ENCODE results near the gene CHST12.

The CHST12 gene

DNA sequence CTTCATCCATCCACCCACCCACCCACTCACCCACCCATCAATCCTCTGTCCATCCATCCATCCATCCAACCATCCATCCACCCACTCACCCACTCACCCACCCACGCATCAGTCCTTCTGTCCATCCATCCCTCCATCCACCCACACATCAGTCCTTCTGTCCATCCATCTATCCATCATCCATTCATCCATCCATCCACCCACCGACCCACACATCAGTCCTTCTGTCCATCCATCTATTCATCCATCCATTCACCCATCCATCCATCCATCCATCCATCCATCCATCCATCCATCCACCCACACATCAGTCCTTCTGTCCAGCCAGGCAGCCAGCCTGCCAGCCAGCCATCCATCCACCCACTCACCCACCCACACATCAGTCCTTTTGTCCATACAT, 88.6 kb downstream of the CHST12 start:
- no peak for DNase-seq (ENCODE audit: insufficient read length, low spot score)
- no peak for FAIRE-seq

GRCh38 chr7:2493205-2494164, 90.1 kb downstream of the CHST12 start:
- TF ChIP-seq TAF1 (IDR thresholded peaks at IDR 0.05; ENCODE audit: low read depth, low read length) (no peak), SPI1 (IDR thresholded peaks at IDR 0.05; ENCODE audit: low read depth, low read length) (no peak)
- FAIRE-seq (no peak), DNase-seq (ENCODE audit: insufficient read length, low spot score) (no peak)

More for the DNA sequence above, 88.6 kb downstream of the CHST12 start:
- no peak for TF ChIP-seq SPI1 (IDR thresholded peaks at IDR 0.05; ENCODE audit: low read depth, low read length)
- no peak for TF ChIP-seq POLR2A (IDR thresholded peaks at IDR 0.05; ENCODE audit: low read depth, low read length)
- TF ChIP-seq PAX5 (IDR thresholded peaks at IDR 0.05; ENCODE audit: insufficient read depth, low read length, severe bottlenecking), result no peak
- no peak for TF ChIP-seq POLR2AphosphoS5 (IDR thresholded peaks at IDR 0.05; ENCODE audit: low read depth, low read length)
- no peak for TF ChIP-seq TAF1 (IDR thresholded peaks at IDR 0.05; ENCODE audit: low read depth, low read length)
- no peak for TF ChIP-seq POU2F2 (IDR thresholded peaks at IDR 0.05; ENCODE audit: low read depth, low read length)

GRCh38 chr7:2494191-2495130, 91.0 kb downstream of the CHST12 start:
- TF ChIP-seq PAX5 (IDR thresholded peaks at IDR 0.05; ENCODE audit: insufficient read depth, low read length, severe bottlenecking) (no peak), SPI1 (IDR thresholded peaks at IDR 0.05; ENCODE audit: low read depth, low read length) (no peak), POLR2A (IDR thresholded peaks at IDR 0.05; ENCODE audit: low read depth, low read length) (no peak), POLR2AphosphoS5 (IDR thresholded peaks at IDR 0.05; ENCODE audit: low read depth, low read length) (no peak), POU2F2 (IDR thresholded peaks at IDR 0.05; ENCODE audit: low read depth, low read length) (no peak), TAF1 (IDR thresholded peaks at IDR 0.05; ENCODE audit: low read depth, low read length) (no peak)
- FAIRE-seq, result no peak
- DNase-seq (ENCODE audit: insufficient read length, low spot score), result no peak

- TF ChIP-seq POLR2AphosphoS5 (IDR thresholded peaks at IDR 0.05; ENCODE audit: low read depth, low read length) (no peak), POLR2A (IDR thresholded peaks at IDR 0.05; ENCODE audit: low read depth, low read length) (no peak), SPI1 (IDR thresholded peaks at IDR 0.05; ENCODE audit: low read depth, low read length) (no peak), TAF1 (IDR thresholded peaks at IDR 0.05; ENCODE audit: low read depth, low read length) (no peak), POU2F2 (IDR thresholded peaks at IDR 0.05; ENCODE audit: low read depth, low read length) (no peak), PAX5 (IDR thresholded peaks at IDR 0.05; ENCODE audit: insufficient read depth, low read length, severe bottlenecking) (no peak)
- DNase-seq (ENCODE audit: insufficient read length, low spot score) (no peak), FAIRE-seq (no peak)
Observed at GRCh38 chr7:2495418-2496299, 92.2 kb downstream of the CHST12 start.

GRCh38 chr7:2496375-2496774, 93.0 kb downstream of the CHST12 start:
- no peak for FAIRE-seq
- no peak for TF ChIP-seq SPI1 (IDR thresholded peaks at IDR 0.05; ENCODE audit: low read depth, low read length)
- no peak for TF ChIP-seq POLR2A (IDR thresholded peaks at IDR 0.05; ENCODE audit: low read depth, low read length)
- TF ChIP-seq TAF1 (IDR thresholded peaks at IDR 0.05; ENCODE audit: low read depth, low read length), result no peak
- no peak for TF ChIP-seq POLR2AphosphoS5 (IDR thresholded peaks at IDR 0.05; ENCODE audit: low read depth, low read length)
- no peak for TF ChIP-seq PAX5 (IDR thresholded peaks at IDR 0.05; ENCODE audit: insufficient read depth, low read length, severe bottlenecking)
- TF ChIP-seq POU2F2 (IDR thresholded peaks at IDR 0.05; ENCODE audit: low read depth, low read length), result no peak
- DNase-seq (ENCODE audit: insufficient read length, low spot score), result no peak

GRCh38 chr7:2497065-2497464, 93.7 kb downstream of the CHST12 start:
- DNase-seq (ENCODE audit: insufficient read length, low spot score) (no peak), FAIRE-seq (no peak)
- TF ChIP-seq PAX5 (IDR thresholded peaks at IDR 0.05; ENCODE audit: insufficient read depth, low read length, severe bottlenecking) (no peak), SPI1 (IDR thresholded peaks at IDR 0.05; ENCODE audit: low read depth, low read length) (no peak), POU2F2 (IDR thresholded peaks at IDR 0.05; ENCODE audit: low read depth, low read length) (no peak), TAF1 (IDR thresholded peaks at IDR 0.05; ENCODE audit: low read depth, low read length) (no peak), POLR2A (IDR thresholded peaks at IDR 0.05; ENCODE audit: low read depth, low read length) (no peak), POLR2AphosphoS5 (IDR thresholded peaks at IDR 0.05; ENCODE audit: low read depth, low read length) (no peak)

DNA sequence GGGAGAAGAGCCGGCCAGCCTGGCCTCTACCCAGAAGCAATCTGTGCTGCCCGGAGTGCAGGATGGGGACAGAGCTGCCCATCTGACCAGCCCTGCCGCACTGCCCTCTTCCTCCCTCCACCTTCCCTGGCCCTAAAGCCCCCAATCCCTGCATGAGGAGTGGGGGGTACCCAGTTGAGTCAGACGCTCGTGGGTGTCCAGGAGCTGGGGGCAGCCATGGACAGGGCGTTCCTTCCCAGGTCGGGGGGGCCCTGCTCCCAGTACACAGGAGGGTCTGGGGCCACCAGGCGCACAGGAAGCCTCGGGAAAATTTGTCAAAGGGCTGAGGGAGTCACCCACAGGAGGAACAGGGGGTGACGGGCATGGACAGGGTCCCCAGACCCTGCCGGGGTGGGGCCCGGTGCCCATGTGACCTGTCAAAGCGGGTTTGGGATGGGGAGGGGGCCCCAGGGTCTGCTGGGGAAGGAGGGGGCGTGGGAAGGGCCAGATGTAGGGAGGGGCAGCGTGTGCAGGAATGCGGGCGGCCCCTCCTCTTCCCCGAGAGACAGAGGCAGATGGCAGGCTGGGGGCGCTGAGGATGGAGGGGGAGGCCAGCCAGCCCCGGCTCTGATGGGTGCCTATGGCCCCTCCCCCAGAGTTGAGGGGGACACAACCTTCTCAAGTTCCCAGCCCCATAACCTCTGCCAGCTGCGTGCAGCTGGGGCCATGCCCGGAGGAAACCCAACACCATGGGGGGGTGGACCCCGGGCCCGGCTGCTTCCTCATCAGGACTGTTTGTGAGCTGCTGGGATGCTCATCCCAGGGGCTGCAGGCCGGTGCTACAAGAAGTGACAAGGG, 94.3 kb downstream of the CHST12 start:
- DNase-seq (ENCODE audit: insufficient read length, low spot score) (no peak), FAIRE-seq (no peak)
- TF ChIP-seq SPI1 (IDR thresholded peaks at IDR 0.05; ENCODE audit: low read depth, low read length) (no peak), POLR2A (IDR thresholded peaks at IDR 0.05; ENCODE audit: low read depth, low read length) (no peak), POU2F2 (IDR thresholded peaks at IDR 0.05; ENCODE audit: low read depth, low read length) (no peak), POLR2AphosphoS5 (IDR thresholded peaks at IDR 0.05; ENCODE audit: low read depth, low read length) (no peak), TAF1 (IDR thresholded peaks at IDR 0.05; ENCODE audit: low read depth, low read length) (no peak), PAX5 (IDR thresholded peaks at IDR 0.05; ENCODE audit: insufficient read depth, low read length, severe bottlenecking) (no peak)
